NCI-H1694 (cell line): ENCODE data around the gene RAB43.

Source experiments
- DNase-seq: peaks from one replicate; lab custom pipeline; 2025; lab: John Stamatoyannopoulos, UW

RAB43 gene

DNA sequence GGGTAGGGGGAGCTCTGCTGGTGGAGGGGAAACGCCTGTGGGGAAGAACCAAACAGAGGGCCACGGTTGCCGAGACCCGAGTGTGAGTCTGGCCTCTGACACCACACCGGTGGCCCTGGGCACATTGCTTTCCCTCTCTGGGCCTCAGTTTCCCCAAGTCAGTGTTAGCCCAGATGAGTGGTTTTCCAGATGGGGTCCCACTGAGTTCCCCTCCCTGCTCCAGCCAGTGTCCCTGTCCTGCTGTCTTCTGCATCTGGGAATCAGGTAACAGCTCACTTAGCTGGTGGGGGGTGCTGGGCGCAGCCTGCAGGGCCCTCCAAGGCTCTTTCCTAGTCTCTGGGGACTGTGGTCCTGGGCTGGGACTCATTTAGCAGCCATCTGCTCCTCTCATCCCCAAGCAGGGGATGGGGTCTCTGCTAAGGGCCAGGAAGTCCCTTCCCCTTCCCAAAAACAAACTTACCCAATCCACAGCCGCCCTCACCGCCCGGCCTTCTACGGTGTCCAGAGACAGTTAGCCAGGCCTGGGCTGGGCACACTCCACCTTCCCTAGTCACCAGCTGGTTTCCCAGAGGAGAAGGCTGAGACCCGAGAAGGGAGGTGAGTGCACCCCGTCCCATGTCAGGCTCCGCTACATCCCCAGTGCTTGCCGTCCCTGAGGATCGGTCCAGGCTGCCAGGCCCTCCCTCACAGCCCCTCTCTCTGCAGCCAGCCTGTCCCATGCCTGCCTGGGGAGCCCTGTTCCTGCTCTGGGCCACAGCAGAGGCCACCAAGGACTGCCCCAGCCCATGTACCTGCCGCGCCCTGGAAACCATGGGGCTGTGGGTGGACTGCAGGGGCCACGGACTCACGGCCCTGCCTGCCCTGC lies 60.3 kb downstream of the RAB43 start:
- DNase-seq = no peak

DNA sequence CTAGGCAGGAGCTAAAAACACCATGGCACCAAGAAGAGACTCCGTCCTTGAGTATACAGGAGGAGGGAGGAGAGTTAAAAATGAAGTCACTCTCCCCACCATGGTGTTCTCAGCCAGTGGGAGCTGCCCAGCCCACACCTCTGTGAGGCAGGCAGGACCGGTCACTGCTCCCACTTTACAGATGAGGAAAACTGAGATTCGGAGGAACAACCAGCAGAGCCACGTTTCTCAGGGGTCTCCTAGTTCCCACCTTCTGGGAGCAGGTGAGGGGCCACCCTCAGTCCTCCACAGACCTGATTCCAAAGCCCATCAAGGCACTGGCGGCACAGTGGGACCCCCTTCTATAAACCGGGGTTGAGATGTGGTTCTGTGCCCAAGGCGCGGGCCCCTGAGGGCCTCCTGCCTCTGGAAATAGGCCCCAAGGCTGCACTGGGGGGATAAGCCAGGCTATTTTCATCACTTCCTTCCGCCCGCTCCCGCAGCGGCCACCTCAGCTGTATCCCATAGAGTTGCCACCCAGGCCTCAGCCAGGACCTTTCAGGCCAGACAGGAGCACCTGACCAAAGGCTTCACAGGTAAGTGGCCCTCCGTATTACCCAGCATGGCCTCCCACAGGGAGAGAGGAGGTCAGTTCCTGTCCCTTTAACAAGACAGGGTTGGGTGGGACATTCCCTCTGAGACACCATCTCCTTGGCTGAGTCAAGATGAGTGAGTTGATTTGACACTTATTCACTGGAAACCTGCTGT lies 61.2 kb downstream of the RAB43 start, which contains the start of gene GP9:
Gene GP9 (plus strand): TSS at position 504 of the 747 bp plus-strand sequence. CDS start 961 bp downstream, outside the sequence.
- no peak for DNase-seq

DNA sequence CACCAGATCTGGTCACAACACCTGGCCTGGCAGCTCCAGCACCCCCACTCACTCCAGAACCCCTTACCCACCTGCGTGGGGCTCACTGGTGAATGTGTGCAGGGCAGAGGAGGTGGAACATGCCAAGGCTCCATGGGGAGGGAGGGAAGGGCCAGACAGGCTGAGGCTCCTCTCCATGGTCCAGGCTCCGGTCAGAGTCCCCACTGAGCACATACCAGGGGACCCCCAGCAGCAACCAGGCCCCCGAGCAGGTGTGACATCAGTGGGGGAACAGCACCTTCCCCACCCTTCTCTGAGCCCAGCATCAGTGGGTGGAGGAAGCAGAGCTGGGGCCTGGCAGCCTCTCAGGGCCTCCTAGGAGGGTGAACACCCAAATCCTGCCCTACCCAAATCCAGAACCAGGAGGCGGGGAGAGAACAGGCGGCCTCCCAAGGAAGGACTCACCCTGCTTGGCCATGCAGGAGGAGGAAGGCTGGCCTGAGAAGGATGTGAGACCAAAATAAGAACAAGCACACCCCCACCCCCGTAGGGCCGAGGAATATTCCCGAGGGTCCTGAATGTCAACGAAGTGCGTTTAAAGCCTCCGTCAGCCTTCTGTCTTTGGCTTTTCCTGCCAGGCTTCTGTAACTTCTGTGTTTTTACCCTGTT lies 62.2 kb downstream of the RAB43 start:
- no peak for DNase-seq

DNA sequence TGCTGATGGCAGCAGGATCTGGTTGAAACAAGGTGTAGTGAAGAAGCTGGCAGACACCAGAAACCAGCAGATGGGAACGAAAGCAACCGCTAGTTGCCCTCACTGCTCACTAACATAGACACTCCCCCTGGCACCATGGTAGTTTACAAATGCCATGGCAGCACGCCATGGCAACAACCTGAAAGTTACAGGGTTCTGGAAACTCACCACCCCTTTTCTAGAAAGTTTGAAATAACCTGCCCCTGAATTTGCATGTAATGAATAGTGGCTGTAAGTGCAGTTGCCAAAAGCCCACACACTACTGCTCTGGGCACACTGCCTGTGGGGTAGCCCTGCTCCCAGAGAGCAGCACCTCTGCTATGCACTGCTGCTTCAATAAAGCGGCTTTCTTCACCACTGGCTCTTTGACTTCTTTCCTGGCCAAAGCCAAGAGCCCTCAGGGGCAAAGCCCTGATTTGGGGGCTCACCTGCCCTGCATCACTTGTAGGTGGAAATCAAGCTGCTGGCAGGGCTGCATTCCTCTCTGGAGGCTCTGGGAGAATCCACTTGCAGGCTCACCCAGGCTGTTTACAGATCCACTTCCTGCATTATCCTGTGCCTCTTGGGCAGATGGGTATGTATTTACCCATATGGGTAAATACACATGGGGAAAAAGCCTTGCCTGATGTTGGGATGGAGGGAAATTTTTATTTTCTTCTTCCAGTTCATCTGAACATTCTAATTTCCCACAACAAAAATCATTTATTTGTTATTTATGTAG lies 63.0 kb downstream of the RAB43 start:
- peak; percentile 95 for DNase-seq

DNA sequence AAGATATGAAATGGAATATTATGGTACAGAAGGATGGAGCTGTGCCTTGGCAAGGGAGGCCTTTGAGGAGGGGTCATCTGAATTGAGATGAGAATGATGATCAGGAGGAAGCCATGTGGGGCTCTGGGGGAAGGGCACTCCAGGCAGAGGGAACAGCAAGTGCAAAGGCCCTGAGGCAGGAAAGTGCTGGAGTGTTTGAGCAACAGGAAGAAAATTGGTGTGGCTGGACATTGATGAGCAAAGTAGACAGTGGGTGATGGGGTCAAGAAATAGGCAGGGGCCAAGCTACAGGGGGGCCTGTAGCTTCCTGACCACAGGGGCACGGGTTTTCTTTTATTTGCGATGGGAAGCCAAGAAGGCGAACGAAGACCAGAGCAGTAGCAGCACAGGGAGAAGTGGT lies 64.4 kb downstream of the RAB43 start:
- DNase-seq = no peak

DNA sequence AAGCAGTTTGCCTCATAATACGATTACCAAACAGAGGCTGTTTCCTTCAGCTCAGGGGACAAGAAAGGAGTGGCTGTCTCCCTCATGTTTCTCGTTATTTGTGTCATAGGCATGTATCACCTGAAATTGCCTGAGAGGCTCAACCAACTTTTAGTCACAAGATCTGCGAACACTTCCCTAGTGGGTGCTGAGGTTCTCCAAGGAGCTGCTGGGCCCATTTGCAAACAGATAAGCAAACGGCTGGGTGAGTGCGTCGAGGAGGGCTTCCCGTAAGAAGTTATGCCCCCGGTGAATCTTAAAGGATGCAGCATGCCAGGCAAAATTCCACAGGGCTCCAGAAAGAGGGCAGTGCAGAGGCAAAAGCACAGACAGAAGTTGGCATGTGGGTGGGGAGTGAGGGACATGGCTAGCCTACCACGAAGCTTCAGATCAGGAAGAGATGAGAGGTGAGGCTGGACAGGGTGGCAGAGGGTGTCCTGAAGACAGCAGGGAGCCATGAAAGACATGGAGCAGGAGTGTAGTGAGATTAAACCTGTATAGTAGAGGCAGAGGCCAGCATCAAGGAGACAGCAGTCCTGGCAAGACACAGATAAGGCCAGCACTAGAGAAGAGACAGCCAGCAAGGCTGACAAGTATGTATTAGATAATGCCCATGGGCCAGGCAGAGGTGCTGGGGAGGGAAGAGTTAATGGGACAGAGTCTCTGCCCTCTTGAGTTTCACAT lies 65.0 kb downstream of the RAB43 start:
- DNase-seq = no peak

DNA sequence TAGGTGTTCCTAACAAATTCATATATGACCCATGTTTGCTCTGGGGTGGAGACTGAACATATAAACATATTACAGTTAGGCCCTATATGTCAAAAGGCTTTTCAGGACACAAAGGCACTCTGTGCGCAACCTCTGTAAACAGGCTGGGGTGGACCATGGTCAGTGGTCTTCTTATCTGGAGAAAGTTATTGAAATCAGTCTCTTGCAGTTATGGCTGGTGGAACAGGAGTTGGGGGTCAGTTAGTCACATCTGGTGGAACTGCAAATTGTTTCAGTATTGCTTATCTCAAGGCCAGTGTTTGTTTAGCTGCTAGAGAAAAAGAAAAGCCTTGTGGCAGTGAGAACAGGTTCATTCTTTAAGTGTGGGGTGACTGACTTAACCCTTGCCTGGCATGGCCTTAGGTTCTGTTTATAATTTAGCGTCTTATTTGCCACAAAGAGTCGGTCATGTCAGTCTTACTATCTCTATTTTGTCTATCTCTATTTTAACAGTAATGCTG lies 66.9 kb downstream of the RAB43 start:
- no peak for DNase-seq

DNA sequence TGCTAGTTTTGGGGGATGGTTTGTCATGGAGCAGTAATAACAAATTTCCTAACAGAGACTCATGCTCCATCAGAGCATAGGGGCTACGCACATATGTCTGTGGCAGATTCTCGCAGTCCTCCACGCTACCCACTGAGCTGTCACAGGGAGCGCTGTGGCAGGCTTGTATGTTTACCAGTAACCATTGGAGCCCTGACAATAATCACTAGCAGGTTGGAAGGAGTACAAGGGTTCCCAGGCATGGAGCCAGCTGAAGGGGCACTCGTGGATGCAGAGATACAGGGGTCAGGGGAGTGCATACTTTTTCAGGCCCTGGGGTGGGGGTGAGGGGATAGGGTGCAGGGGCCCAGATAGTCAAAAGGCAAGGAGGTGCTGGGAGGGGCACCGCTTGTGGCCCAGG lies 68.9 kb downstream of the RAB43 start:
- peak; percentile 42 for DNase-seq

DNA sequence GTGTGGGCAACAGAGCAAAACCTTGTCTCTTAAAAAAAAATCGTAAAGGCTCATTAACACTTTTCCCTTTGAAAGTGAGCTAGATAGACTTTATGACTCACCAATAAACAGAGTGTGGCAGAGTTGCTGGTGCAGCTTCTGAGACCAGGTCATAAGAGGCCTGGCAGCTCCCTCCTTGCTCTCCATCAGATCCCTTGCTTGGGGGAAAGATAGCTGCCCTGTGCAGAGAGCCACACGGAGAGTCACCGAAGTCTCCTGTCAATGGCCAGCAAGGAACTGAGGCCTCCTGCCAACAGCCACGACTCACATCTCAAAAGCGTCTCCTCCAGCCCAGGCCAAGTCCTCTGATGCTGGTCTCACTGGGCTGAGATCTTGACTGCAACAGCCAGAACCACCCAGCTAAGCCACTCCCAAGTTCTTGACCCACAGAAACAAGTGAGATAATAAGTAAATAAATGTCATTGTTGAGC lies 69.7 kb downstream of the RAB43 start:
- no peak for DNase-seq

DNA sequence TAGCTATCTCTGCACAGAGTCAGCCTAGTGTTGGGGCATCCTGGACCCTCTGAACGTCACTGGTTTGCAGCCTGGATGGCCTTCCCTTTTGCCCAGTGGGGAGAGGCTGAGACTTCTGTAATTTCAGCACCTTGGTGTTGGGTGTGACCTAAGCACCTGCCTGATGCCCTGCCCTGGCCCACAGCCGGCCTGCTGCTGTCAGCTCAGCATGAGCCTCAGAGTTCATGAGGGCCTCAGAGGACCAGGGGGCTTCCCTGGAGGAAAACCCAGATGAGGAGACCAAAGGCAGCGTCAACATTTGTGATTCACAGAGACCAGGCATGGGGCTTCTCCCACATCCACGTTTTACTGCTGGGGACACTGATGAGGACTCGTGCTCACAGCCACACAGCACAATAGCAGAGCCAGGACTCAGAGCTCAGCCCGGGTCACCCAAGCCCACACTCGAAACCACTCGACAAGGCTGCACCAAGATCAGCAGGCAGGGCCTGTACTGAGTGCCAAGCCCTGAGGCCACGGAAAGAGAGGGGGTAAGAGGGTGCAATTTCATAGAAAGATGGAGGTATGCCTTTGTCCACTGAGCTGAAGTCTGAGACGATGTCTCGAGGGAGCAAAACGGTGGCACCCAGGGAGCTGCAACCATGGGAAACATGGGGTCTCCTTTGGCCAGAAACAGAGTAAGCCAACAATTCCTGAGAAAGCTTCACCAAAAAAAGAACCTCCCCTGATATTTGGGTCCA lies 70.9 kb downstream of the RAB43 start:
- DNase-seq = no peak

DNA sequence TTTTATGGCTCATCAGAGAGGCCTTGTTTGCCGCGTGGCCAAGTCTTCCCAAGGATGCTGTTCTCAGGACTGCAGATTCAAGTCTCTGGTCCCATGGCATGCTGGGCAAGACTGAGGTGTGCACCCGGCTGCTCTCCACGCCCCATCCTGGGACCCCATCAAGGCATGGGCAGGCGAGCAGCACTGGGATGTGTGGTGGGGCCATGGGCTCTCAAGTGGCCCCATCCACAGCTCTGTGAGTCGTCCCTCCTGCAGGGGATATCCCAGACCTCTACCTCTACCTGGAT lies 74.1 kb downstream of the RAB43 start:
- no peak for DNase-seq

DNA sequence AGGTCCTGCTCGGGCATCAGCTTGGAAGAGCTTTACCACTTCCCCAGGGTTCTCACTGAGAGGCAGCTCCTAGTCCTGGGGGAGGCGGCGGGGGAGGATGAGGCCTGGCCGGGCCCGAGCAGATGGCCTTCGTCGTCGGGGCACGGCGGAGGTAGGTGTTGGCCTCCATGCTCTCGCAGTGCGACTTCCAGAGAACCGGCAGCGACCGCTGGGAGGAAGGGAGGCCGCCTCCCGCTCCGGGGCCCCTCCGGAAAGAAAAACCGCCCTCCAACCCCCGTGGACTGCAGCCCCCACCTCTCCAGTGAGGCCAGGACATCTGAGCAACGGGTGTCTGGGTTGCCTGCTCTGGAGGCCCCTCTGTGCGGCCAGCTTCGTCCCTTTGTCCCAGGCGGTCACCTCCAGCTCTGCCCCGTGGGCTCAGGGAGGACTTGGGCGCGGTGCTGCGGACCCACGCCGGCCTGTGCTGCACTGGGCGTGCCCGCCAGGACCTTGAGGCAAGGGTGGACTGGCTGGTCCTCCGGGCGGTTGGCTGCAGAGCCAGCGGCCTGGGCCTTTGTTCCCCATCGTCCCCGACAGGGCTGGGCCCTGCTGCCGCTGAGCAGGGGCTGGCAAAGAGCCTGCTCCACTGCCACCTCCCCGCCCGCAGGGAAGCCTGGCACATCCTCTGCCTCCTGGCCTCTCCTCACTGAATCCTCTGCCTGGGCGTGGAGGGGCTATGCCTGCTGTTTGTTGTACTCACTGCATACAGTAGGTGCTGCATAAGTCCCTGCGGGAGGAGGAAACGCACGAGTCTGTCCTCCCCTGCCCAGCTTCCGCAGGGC lies 74.7 kb downstream of the RAB43 start:
- DNase-seq = no peak

DNA sequence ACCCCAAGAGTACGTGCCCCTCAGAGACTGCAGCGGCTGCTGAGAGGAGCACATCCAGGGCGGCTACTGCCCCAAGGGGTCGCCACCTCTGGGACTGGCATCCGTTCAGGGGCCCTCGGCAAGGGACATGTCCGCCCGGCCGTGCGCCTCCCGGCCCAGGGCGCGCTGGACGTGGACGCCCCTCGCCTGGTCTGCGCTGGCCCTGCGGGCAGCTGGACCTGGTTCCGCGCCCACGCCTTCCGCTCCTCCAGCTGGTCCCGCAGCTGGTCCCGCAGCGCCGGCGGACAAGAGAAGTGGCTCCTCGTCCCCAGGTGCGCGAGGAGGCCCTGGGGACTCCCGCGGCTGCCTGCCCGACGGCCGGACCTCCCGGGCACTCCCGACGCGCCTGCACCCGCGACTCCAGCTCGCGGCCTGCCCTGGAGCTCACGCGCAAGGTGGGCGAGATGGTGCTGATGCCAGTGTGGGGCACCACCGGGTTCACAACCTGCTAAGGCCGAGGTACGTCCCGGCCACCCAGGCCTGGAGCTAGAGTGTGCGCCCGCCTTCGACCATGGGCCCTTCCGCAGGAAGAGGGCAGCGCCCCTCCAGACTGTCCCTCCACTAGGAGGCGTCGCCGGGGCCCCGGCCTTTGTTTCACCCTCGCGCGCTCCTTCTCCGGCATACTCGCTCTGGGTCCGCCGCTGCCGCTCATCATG lies 75.4 kb downstream of the RAB43 start:
- no peak for DNase-seq

DNA sequence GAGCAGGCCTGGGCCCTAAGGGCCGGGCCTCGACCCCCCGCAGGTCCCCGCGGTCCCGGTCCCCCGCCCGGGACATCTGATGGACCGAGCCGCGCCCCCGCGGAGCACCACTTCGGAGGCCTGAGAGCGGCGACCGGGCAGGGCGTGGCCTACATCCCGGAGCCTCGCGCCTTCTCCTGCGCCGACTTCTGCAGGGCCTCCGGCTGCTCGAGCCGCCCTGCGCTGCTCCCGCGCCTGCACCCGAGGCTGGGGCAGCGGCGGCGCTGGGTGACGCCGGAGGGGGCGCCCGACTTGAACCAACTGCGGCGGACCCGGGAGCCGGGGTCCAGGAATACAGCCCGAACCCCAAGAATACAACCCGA lies 75.9 kb downstream of the RAB43 start:
- DNase-seq = no peak

DNA sequence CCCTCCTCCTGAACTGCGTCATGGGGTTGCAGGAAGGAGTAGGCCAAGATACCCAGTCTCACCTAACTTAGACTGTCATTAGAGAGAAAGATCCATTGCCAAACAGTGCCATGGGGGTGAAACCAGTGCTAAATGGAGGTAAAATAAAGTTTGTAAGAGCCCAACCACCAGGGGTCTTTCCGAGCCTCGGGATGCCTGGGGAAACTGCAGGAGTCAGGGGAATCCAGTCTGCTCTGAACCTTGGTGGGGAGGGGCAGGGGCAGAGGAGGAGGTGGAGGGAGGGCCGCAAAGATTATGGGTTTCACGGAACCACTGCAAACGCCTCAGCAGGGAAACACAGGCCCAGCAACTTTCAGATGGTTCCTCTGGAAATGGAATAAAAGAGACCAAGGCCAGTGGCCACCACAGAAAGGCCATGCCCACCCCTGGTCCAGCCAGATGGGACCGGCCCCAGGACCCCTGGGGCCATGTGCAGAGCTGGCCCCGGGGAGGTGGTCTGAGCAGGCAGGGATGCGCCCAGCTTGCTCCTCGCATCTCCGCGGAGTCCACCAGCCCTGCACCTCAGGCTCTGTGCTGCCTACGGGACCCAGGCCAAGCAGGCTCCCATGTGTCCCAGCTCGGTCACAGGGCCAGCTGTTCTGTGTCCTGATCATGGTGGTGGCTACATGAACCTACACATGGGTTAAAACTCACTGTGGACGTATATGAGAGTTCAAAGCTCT lies 80.9 kb downstream of the RAB43 start:
- DNase-seq = no peak

DNA sequence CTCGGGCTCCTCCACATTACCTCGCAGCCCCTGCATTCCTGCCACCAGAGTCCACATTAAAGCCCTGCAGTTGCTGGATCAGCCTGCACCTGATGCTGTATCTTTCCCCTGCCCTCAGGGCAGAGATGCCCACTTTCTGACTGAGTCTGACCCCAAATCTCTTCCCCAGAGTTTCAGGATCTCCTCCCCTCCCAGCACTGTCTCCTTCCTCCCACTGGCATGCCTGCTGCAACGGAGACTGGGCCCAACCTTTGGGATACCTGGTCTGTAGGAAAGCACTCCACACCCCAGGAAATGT lies 81.6 kb downstream of the RAB43 start:
- DNase-seq = no peak

DNA sequence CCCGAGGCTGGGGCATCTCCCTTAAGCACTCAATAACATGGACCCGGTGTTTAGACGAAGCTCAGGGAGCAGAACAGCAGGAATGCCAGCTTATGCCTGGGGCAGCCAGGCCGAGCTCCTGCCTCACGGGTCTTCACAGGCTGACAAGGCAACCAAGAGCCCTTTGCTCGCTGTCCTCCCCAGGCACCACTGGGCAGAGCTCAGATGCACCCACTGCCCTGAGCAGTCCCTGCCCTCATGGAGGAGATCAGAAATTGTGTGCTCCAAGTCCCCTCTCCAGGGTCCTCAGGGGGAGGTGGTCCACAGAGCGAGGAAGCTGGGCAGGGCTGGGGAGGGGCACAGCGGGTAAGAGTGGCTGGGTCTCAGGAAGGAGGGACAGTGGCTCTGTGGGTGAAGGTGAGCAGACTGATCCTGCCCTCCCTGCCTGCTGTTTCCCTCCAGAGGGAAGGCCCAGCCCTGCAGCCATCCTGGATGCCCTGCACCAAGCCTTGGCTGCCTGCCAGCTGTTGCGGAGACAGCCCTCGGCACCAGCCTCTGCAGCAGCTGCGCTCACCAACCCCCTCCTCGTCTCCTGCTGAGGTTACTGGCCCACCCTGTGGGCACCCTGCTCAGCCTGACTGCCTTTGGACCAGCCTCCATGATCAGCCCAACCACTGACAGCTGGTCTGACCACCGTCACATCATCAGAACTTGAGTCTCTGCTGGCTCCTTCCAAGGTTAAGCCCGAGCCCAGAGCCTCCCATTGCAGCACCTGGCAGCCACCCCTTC lies 82.1 kb downstream of the RAB43 start:
- peak; percentile 72 for DNase-seq
